Naive thymus-derived CD8-positive, alpha-beta T cell (primary cell): Measurements from ENCODE around the gene LCN9. TPM values are rescaled to one million over a fixed set of nuclear protein-coding genes. Genes with fewer than 3 reads are reported as not detected.

Source experiments
- ATAC-seq, 2 donors: fragments of 150-1000 bp; cut with Tn5 transposase in 1 of 2; sonication (Bioruptor Pico), chemical (Tn5 transposase) in 1 of 2; 1 replicate in 1 of 2; 2 replicates in 1 of 2; pipeline ENCODE4 v1.10.0; 2021; ENCODE audit warnings: mild to moderate bottlenecking in 2 of 2, moderate library complexity in 2 of 2
- POLR2A ChIA-PET: fragments of 350-600 bp; sonication (Branson Sonifier 250); formaldehyde crosslinking; loops from one replicate; lab custom pipeline; 2021; ENCODE audit warnings: antibody characterized with exemption; lab: Charles Lee
- DNase-seq, 10 donors: peaks; one replicate each; pipeline versions ENCODE4 v3.0.0 to v3.0.0-alpha.2; 2020 to 2022
- H3K27ac Mint-ChIP-seq, 10 donors: one replicate each; pipeline ENCODE4 v1.8.0; 2020 to 2022; ENCODE audit warnings: mild to moderate bottlenecking in 10 of 10, mixed read lengths in 10 of 10, moderate library complexity in 4 of 10, inconsistent platforms in 1 of 10
- H3K27me3 Mint-ChIP-seq, 5 donors: one replicate each; pipeline ENCODE4 v1.8.0; 2021 to 2022; ENCODE audit warnings: mixed read lengths in 5 of 5
- H3K36me3 Mint-ChIP-seq, 3 donors: one replicate each; pipeline ENCODE4 v1.8.0; 2020 to 2022; ENCODE audit warnings: mixed read lengths in 3 of 3, mild to moderate bottlenecking in 2 of 3, inconsistent platforms in 1 of 3
- H3K4me1 Mint-ChIP-seq, 4 donors: one replicate each; pipeline ENCODE4 v1.8.0; 2021 to 2022; ENCODE audit warnings: mixed read lengths in 4 of 4
- H3K4me3 Mint-ChIP-seq, 10 donors: one replicate each; pipeline ENCODE4 v1.8.0; 2020 to 2022; ENCODE audit warnings: mild to moderate bottlenecking in 10 of 10, mixed read lengths in 10 of 10, moderate library complexity in 6 of 10, inconsistent platforms in 1 of 10
- H3K9me3 Mint-ChIP-seq, 9 donors: one replicate each; pipeline ENCODE4 v1.8.0; 2020 to 2022; ENCODE audit warnings: mixed read lengths in 9 of 9, mild to moderate bottlenecking in 3 of 9, inconsistent platforms in 1 of 9, moderate library complexity in 1 of 9
- polyA plus RNA-seq, 3 donors: library from polyadenylated mRNA; unstranded; fragments of 300-500 nt; fragmentation: Illumina TruSeq; gene quantifications; one replicate each; pipeline ENCODE4 v1.2.3, GENCODE V29; 2021
- total RNA-seq, 8 experiments: library from RNA in 2 of 8; stranded (reverse) in 2 of 8; gene quantifications; one replicate each; pipeline ENCODE4 v1.2.3 and lab custom pipeline; 2021 to 2026

The LCN9 gene, protein sequence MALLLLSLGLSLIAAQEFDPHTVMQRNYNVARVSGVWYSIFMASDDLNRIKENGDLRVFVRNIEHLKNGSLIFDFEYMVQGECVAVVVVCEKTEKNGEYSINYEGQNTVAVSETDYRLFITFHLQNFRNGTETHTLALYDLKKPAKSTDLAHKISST
- not detected for total RNA-seq
- not detected for polyA plus RNA-seq
- 0 reads per million in 6 experiments for total RNA-seq (lab: John Stamatoyannopoulos, UW)

GRCh38 chr9:135662758-135663450 lies at the start of gene LCN9:
TSS of gene LCN9 (plus strand) at chr9:135663309. CDS start at chr9:135663322, 13 bp downstream.
- POLR2A ChIA-PET: no interaction called here
- no peaks in the 10 kb centered on the region for H3K4me1 Mint-ChIP-seq
- ATAC-seq (no peak), DNase-seq (no peak)
- H3K36me3 Mint-ChIP-seq: no peaks in the 10 kb centered on the region
- no peak within 1 kb of the TSS for H3K4me3 Mint-ChIP-seq
- H3K9me3 Mint-ChIP-seq: no peaks in the 10 kb centered on the region
- peaks cover 0 to 6% (median 0%) of the 10 kb centered on the region in 5 donors for H3K27me3 Mint-ChIP-seq
- H3K27ac Mint-ChIP-seq: no peak within 1 kb of the TSS

- Mint-ChIP-seq H3K36me3 (no peaks in the 10 kb centered on the region), H3K9me3 (peaks cover 0 to 4% (median 0%) of the 10 kb centered on the region in 9 donors), H3K4me1 (peaks cover 0 to 5% (median 0%) of the 10 kb centered on the region in 4 donors), H3K27ac (no peak overlapping the region), H3K4me3 (no peak overlapping the region), H3K27me3 (peaks cover 3 to 31% (median 24%) of the 10 kb centered on the region in 5 donors)
- ATAC-seq: no peak
- POLR2A ChIA-PET: no interaction called here
- DNase-seq: no peak
Observed at GRCh38 chr9:135613946-135614805, 48.9 kb upstream of the LCN9 start.

- Mint-ChIP-seq H3K4me1 (peaks cover 0 to 5% (median 0%) of the 10 kb centered on the region in 4 donors), H3K9me3 (peaks cover 0 to 4% (median 0%) of the 10 kb centered on the region in 9 donors), H3K4me3 (no peak overlapping the region), H3K27me3 (peaks cover 2 to 31% (median 23%) of the 10 kb centered on the region in 5 donors), H3K36me3 (no peaks in the 10 kb centered on the region), H3K27ac (no peak overlapping the region)
- POLR2A ChIA-PET: no interaction called here
- no peak for ATAC-seq
- no peak for DNase-seq
Observed at GRCh38 chr9:135614821-135615665, 48.1 kb upstream of the LCN9 start.

GRCh38 chr9:135615666-135616618 lies 47.2 kb upstream of the LCN9 start:
- POLR2A ChIA-PET: no interaction called here
- Mint-ChIP-seq H3K27me3 (peaks cover 3 to 31% (median 23%) of the 10 kb centered on the region in 5 donors), H3K36me3 (no peaks in the 10 kb centered on the region), H3K9me3 (peaks cover 0 to 4% (median 0%) of the 10 kb centered on the region in 9 donors), H3K27ac (no peak overlapping the region), H3K4me1 (peaks cover 0 to 5% (median 0%) of the 10 kb centered on the region in 4 donors), H3K4me3 (no peak overlapping the region)
- ATAC-seq (no peak), DNase-seq (no peak)

- peaks cover 3 to 29% (median 19%) of the 10 kb centered on the region in 5 donors for H3K27me3 Mint-ChIP-seq
- no peaks in the 10 kb centered on the region for H3K36me3 Mint-ChIP-seq
- H3K4me1 Mint-ChIP-seq: peaks cover 0 to 2% (median 0%) of the 10 kb centered on the region in 4 donors
- H3K9me3 Mint-ChIP-seq: peaks cover 0 to under 1% (median 0%) of the 10 kb centered on the region in 9 donors
- DNase-seq (no peak), ATAC-seq (no peak)
- POLR2A ChIA-PET: no interaction called here
- H3K27ac Mint-ChIP-seq: no peak overlapping the region
- H3K4me3 Mint-ChIP-seq: no peak overlapping the region
Observed at GRCh38 chr9:135616619-135617537, 46.2 kb upstream of the LCN9 start.

DNA sequence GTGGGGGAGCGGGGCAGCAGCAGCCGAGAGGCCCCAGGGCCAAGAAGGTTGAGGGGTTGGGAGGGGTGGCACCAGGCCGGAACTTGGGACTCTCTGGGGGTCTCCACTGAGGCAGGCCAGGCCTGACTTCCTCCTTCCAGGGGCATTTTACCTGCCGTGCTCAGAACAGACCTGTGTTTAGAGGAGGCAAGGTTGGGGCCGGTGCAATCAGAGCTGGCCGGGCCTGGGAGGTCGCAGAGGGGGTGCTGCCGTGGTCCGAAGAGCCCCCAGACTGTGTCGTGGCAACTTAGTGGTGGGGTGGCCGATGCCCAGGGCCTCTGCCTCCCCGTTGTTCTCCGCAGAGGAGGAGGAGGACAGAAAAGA lies 45.6 kb upstream of the LCN9 start:
- Mint-ChIP-seq H3K36me3 (no peaks in the 10 kb centered on the region), H3K4me1 (no peaks in the 10 kb centered on the region), H3K27ac (no peak overlapping the region), H3K9me3 (no peaks in the 10 kb centered on the region), H3K4me3 (no peak overlapping the region), H3K27me3 (peaks cover 0 to 29% (median 15%) of the 10 kb centered on the region in 5 donors)
- POLR2A ChIA-PET: no interaction called here
- DNase-seq (no peak), ATAC-seq (no peak)

DNA sequence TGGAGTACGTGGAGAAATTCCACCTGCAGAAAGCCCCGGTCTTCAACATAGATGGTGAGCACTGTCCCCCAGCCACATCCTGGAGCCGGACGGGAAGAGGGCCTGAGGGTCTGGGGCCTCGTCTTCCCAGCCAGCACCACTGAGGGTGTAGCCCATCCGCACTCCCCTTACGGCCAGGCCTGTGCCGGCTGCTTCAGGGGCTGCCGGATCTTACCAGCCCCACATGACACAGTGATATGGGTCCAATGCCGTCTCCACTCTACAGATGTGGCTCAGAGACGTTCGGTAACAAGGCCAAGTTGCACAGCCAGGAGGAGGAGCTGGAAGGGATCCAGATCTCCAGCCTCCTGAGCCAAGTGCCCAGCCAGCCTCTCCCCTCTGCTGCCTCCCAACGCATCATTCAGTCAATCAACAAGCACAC lies 45.1 kb upstream of the LCN9 start:
- Mint-ChIP-seq H3K27ac (no peak overlapping the region), H3K9me3 (no peaks in the 10 kb centered on the region), H3K4me3 (no peak overlapping the region), H3K27me3 (peaks cover 0 to 26% (median 15%) of the 10 kb centered on the region in 5 donors), H3K4me1 (no peaks in the 10 kb centered on the region), H3K36me3 (no peaks in the 10 kb centered on the region)
- DNase-seq (no peak), ATAC-seq (no peak)
- POLR2A ChIA-PET: no interaction called here

- POLR2A ChIA-PET: no interaction called here
- Mint-ChIP-seq H3K27me3 (peaks cover 0 to 21% (median 14%) of the 10 kb centered on the region in 5 donors), H3K4me3 (no peak overlapping the region), H3K4me1 (no peaks in the 10 kb centered on the region), H3K27ac (peak overlapping the region in 1 of 10 donors; percentile 29), H3K36me3 (no peaks in the 10 kb centered on the region), H3K9me3 (no peaks in the 10 kb centered on the region)
- ATAC-seq (no peak), DNase-seq (no peak)
Observed at GRCh38 chr9:135618866-135619598, 44.1 kb upstream of the LCN9 start.

DNA sequence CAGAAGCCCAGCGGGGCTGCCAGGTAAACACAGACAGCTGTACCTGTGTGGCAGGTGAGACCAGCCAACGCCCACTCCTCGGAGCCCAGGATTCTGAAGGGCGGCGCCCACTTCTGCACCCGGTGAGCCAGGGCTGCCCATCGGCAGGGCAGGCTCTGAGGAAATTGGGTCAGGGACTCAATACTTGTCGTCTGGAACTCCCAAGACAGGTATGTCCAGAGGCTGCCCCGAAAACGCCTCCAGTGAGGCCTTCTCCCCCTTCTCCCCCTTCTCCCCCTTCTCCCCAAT lies 43.6 kb upstream of the LCN9 start:
- DNase-seq (no peak), ATAC-seq (no peak)
- peaks cover 0 to 21% (median 14%) of the 10 kb centered on the region in 5 donors for H3K27me3 Mint-ChIP-seq
- H3K9me3 Mint-ChIP-seq: no peaks in the 10 kb centered on the region
- no peak overlapping the region for H3K4me3 Mint-ChIP-seq
- no peaks in the 10 kb centered on the region for H3K4me1 Mint-ChIP-seq
- no peaks in the 10 kb centered on the region for H3K36me3 Mint-ChIP-seq
- POLR2A ChIA-PET: no interaction called here
- H3K27ac Mint-ChIP-seq: no peak overlapping the region

GRCh38 chr9:135620558-135620957 lies 42.6 kb upstream of the LCN9 start:
- H3K27me3 Mint-ChIP-seq: peaks cover 0 to 18% (median 12%) of the 10 kb centered on the region in 5 donors
- POLR2A ChIA-PET: no interaction called here
- no peaks in the 10 kb centered on the region for H3K36me3 Mint-ChIP-seq
- ATAC-seq: no peak
- peaks cover 0 to 5% (median 0%) of the 10 kb centered on the region in 9 donors for H3K9me3 Mint-ChIP-seq
- H3K4me3 Mint-ChIP-seq: no peak overlapping the region
- H3K27ac Mint-ChIP-seq: no peak overlapping the region
- H3K4me1 Mint-ChIP-seq: no peaks in the 10 kb centered on the region
- DNase-seq: no peak
